ENCODE data around the gene COX19. TPM values are rescaled to one million over a fixed set of nuclear protein-coding genes. Genes with fewer than 3 reads are reported as not detected.

Gene COX19
- total RNA-seq, 1 experiment from 2014 or later = 11.6 TPM

GRCh38 chr7:983616-984071 is 8.3 kb upstream of the COX19 start:
- Histone ChIP-seq H3F3A (ENCODE audit: low read length, unreplicated experiment) (no peaks in the 10 kb centered on the region), H3K9ac (ENCODE audit: low read length) (no peak overlapping the region), H2AFZ (ENCODE audit: low read length) (no peak overlapping the region), H3K4me2 (ENCODE audit: low read length) (no peak overlapping the region), H3K4me3 (ENCODE audit: low read length) (no peak overlapping the region), H3K4me1 (ENCODE audit: insufficient read depth, low read length) (no peaks in the 10 kb centered on the region), H3K9me3 (ENCODE audit: low read length) (no peaks in the 10 kb centered on the region), H3K36me3 (ENCODE audit: low read depth, low read length) (no peaks in the 10 kb centered on the region), H3K79me2 (ENCODE audit: low read length) (no peaks in the 10 kb centered on the region), H4K20me1 (ENCODE audit: low read length) (no peaks in the 10 kb centered on the region), H3K9me2 (replicated peaks; ENCODE audit: low read length) (no peaks in the 10 kb centered on the region), H3K27ac (ENCODE audit: low read length) (no peak overlapping the region), H3K27me3 (ENCODE audit: low read length) (no peaks in the 10 kb centered on the region)
- ChIA-PET CTCF (no interaction called here), POLR2A (ENCODE audit: unreplicated experiment) (no interaction called here)
- DNase-seq = no peak
- no TSS peak for BruUV-seq (replicated peaks)
- intact Hi-C loops (cut with micrococcal nuclease) = no loop called here
- TF ChIP-seq EZH2 (IDR thresholded peaks at IDR 0.05; ENCODE audit: low read length, unreplicated experiment) = no peak
- no peak for ATAC-seq

GRCh38 chr7:983004-983615 is 7.8 kb upstream of the COX19 start, which contains the start of gene CYP2W1:
TSS of gene CYP2W1 (plus strand) at chr7:983181. CDS start at chr7:983212, 31 bp downstream.
- Histone ChIP-seq H3K9ac (ENCODE audit: low read length) (no peak within 1 kb of the TSS), H3K4me1 (ENCODE audit: insufficient read depth, low read length) (no peaks in the 10 kb centered on the region), H3K27me3 (ENCODE audit: low read length) (no peaks in the 10 kb centered on the region), H3K27ac (ENCODE audit: low read length) (no peak within 1 kb of the TSS), H3K79me2 (ENCODE audit: low read length) (no peaks in the 10 kb centered on the region), H3K36me3 (ENCODE audit: low read depth, low read length) (no peaks in the 10 kb centered on the region), H2AFZ (ENCODE audit: low read length) (no peak within 1 kb of the TSS), H3K9me3 (ENCODE audit: low read length) (no peaks in the 10 kb centered on the region), H3K9me2 (replicated peaks; ENCODE audit: low read length) (no peaks in the 10 kb centered on the region), H3K4me2 (ENCODE audit: low read length) (no peak within 1 kb of the TSS), H4K20me1 (ENCODE audit: low read length) (no peaks in the 10 kb centered on the region), H3K4me3 (ENCODE audit: low read length) (no peak within 1 kb of the TSS), H3F3A (ENCODE audit: low read length, unreplicated experiment) (no peaks in the 10 kb centered on the region)
- intact Hi-C loops (cut with micrococcal nuclease) = no loop called here
- DNase-seq = no peak
- CTCF ChIA-PET = no interaction called here
- ATAC-seq = no peak
- no TSS peak for BruUV-seq (replicated peaks)
- TF ChIP-seq CTCF (conservative IDR thresholded peaks at IDR 0.05; ENCODE audit: low read depth, low read length) = no peak
- TF ChIP-seq EZH2 (IDR thresholded peaks at IDR 0.05; ENCODE audit: low read length, unreplicated experiment) = no peak
- TF ChIP-seq EZH2phosphoT487 (IDR thresholded peaks at IDR 0.05; ENCODE audit: borderline replicate concordance, low read length) = no peak
- POLR2A ChIA-PET (ENCODE audit: unreplicated experiment) = no interaction called here

DNA sequence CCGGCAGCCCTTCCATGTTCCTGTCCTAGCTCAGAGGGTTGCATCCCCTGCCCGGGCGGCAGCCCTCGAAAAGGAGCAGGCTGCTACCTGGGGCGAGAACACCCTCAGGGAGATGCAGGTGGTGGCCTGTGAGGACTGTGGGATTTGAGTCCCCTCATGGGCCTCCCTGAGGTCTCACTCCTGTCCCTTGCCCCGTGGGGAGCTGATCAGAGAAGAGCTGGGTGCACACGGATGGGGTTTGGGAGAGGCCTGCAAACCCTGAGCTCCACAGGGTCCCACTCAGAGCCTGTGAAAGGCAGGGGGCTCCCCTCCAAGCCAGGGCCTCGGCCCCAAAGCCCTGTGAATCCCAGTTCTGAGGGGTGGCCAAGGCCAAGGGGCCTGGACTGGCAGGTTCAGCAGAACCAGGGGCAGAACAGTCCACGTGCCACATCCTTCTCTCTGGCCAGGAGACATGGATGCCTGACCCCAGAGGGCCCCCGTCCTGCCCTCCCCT is 7.2 kb upstream of the COX19 start:
- Histone ChIP-seq H2AFZ (ENCODE audit: low read length) (no peak overlapping the region), H3K4me3 (ENCODE audit: low read length) (no peak overlapping the region), H3K9me3 (ENCODE audit: low read length) (no peaks in the 10 kb centered on the region), H3K4me2 (ENCODE audit: low read length) (no peak overlapping the region), H3F3A (ENCODE audit: low read length, unreplicated experiment) (no peaks in the 10 kb centered on the region), H4K20me1 (ENCODE audit: low read length) (no peaks in the 10 kb centered on the region), H3K4me1 (ENCODE audit: insufficient read depth, low read length) (no peaks in the 10 kb centered on the region), H3K79me2 (ENCODE audit: low read length) (no peaks in the 10 kb centered on the region), H3K9me2 (replicated peaks; ENCODE audit: low read length) (no peaks in the 10 kb centered on the region), H3K9ac (ENCODE audit: low read length) (no peak overlapping the region), H3K27ac (ENCODE audit: low read length) (no peak overlapping the region), H3K36me3 (ENCODE audit: low read depth, low read length) (no peaks in the 10 kb centered on the region), H3K27me3 (ENCODE audit: low read length) (no peaks in the 10 kb centered on the region)
- ChIA-PET POLR2A (ENCODE audit: unreplicated experiment) (no interaction called here), CTCF (no interaction called here)
- ATAC-seq = no peak
- BruUV-seq (replicated peaks) = no TSS peak
- intact Hi-C loops (cut with micrococcal nuclease) = no loop called here
- no peak for DNase-seq
- TF ChIP-seq CTCF (conservative IDR thresholded peaks at IDR 0.05; ENCODE audit: low read depth, low read length) = no peak
- TF ChIP-seq EZH2 (IDR thresholded peaks at IDR 0.05; ENCODE audit: low read length, unreplicated experiment) = no peak

Data from PC-3 (cell line).